ENCODE results near the gene FRY.

DNA sequence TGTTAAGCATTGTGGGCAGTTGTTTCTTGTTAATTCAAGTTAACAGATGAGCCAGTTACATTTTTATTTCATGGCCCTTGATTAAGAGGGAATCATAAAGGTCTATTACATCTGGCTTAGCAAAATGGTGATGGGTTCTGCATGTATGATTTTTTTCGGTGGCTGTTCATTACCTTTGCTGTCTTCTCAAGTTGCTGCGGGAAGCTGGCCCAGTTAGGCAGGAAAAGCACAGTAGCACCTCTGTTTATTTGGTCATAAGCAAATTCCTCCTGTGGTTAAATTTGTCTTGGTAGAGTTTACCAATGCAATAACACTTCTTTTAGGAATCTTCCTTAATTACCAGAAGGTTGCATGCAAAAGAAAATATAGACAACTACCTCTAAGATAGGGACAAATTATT lies 104.5 kb downstream of the FRY start:
- TF ChIP-seq, protein P1, sequence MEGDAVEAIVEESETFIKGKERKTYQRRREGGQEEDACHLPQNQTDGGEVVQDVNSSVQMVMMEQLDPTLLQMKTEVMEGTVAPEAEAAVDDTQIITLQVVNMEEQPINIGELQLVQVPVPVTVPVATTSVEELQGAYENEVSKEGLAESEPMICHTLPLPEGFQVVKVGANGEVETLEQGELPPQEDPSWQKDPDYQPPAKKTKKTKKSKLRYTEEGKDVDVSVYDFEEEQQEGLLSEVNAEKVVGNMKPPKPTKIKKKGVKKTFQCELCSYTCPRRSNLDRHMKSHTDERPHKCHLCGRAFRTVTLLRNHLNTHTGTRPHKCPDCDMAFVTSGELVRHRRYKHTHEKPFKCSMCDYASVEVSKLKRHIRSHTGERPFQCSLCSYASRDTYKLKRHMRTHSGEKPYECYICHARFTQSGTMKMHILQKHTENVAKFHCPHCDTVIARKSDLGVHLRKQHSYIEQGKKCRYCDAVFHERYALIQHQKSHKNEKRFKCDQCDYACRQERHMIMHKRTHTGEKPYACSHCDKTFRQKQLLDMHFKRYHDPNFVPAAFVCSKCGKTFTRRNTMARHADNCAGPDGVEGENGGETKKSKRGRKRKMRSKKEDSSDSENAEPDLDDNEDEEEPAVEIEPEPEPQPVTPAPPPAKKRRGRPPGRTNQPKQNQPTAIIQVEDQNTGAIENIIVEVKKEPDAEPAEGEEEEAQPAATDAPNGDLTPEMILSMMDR (conservative IDR thresholded peaks at IDR 0.05): no peak
- TF ChIP-seq ZFX (IDR thresholded peaks at IDR 0.05): no peak

All from C4-2B (cell line).